Measurements from ENCODE around the gene ATN1.
"Not testable (repeated sequence)": the region's sequence is repeated elsewhere in the genome, so short reads cannot be mapped to it uniquely, and the experiment has no call there.

ATN1 gene, protein sequence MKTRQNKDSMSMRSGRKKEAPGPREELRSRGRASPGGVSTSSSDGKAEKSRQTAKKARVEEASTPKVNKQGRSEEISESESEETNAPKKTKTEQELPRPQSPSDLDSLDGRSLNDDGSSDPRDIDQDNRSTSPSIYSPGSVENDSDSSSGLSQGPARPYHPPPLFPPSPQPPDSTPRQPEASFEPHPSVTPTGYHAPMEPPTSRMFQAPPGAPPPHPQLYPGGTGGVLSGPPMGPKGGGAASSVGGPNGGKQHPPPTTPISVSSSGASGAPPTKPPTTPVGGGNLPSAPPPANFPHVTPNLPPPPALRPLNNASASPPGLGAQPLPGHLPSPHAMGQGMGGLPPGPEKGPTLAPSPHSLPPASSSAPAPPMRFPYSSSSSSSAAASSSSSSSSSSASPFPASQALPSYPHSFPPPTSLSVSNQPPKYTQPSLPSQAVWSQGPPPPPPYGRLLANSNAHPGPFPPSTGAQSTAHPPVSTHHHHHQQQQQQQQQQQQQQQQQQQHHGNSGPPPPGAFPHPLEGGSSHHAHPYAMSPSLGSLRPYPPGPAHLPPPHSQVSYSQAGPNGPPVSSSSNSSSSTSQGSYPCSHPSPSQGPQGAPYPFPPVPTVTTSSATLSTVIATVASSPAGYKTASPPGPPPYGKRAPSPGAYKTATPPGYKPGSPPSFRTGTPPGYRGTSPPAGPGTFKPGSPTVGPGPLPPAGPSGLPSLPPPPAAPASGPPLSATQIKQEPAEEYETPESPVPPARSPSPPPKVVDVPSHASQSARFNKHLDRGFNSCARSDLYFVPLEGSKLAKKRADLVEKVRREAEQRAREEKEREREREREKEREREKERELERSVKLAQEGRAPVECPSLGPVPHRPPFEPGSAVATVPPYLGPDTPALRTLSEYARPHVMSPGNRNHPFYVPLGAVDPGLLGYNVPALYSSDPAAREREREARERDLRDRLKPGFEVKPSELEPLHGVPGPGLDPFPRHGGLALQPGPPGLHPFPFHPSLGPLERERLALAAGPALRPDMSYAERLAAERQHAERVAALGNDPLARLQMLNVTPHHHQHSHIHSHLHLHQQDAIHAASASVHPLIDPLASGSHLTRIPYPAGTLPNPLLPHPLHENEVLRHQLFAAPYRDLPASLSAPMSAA (N-terminal part only)

DNA sequence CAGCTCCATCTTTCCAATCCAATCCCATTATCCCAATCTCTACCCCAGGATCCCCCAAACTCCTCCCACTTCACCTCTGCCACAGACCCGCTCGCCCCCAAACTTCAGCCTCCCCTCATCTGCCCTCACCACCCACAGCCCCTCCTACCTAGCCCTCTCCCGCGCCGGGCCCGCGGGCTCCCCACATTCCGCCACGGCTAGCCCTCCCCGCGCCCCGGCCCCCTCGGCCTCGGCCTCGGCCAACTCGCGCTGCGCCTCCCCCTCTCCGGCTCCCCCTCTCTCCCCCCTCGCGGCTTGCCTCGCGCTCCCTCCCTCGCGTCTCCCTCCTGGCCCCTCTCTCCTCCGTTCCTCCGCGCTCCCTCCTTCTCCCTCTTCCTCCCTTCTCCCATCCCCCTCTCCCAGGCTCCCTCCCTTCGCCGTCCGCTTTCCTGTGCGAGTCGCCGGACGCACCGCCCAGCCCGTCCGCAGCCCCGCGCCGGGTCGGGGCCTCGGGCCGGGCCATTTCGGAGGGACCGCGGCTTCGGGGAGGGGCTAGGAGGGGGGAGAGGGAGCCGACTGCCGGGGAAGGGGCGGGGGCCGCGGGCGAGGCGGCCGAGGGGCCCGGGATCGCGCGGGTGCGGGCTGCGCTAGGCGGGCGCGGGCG lies at the start of gene ATN1:
ATN1 (plus strand) TSS at position 581 of the 643 bp plus-strand sequence. CDS start 6,043 bp downstream, outside the sequence.
- no peak for DNase-seq

DNA sequence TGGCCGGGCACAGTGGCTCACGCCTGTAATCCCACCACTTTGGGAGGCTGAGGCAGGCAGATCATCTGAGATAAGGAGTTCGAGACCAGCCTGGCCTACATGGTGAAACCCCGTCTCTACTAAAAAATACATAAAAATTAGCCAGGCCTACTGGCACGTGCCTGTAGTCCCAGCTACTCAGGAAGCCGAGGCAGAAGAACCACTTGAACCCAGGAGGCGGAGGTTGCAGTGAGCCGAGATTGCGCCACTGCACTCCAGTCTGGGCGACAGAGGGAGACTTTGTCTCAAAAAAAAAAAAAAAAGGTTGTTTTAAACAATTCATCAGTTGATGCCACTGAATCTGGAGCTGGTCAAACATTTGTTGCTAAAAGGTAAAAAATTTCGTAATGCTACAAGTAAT lies 47.9 kb upstream of the ATN1 start:
- DNase-seq = not testable (repeated sequence)

DNA sequence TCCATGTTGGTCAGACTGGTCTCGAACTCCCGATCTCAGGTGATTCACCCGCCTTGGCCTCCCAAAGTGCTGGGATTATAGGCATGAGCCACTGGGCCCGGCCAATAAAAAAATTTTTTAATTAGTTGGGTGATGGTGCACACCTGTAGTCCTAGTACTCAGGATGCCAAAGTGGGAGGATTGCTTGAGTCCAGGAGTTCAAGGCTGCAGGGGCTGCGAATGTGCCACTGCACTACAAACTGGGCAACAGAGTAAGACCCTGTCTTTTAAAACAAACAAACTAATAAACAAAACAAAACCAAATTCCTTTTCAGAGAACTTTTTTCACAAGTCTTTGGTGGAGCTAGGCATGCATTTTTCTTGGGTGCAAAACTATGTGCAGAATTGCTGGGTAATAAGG lies 44.5 kb upstream of the ATN1 start:
- no peak for DNase-seq

DNA sequence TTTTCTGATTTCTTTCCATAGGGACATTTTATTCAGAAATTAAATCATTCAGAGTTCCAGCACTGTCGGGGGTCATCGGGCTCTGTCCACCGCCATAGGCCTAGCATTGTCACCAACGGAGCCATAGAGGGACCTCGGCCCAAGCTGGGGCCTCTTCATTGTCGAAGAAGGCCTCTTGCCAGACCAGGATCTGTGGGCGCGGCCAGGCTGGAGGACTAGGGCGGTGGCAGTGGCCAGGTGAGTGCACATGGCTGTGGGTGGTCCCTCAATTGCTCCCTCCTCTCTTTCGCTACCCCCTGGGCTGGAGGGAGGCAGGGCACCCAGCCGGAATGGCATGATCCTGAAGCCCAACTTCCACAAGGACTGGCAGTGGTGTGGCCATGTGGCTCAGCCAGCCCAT lies 44.1 kb upstream of the ATN1 start:
- no peak for DNase-seq

DNA sequence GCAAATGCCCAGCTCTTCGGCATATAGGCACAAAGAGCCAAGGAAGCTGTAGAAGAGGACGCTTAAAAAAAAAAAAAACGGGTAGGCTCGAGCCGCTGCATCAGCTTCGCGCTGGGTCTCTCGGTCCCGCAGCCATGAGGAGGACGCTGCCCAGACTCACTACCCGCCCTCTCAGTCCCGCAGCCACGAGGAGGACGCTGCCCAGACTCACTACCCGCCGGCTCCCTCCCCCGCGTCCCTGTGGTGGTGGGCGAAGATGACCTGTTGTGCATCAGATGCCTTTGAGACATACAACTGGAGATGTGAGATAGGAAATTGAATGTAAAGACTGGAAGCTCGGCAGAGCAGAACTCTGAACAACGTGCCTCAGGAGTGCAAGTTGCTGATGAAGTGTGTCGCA lies 43.2 kb upstream of the ATN1 start:
- DNase-seq = no peak

DNA sequence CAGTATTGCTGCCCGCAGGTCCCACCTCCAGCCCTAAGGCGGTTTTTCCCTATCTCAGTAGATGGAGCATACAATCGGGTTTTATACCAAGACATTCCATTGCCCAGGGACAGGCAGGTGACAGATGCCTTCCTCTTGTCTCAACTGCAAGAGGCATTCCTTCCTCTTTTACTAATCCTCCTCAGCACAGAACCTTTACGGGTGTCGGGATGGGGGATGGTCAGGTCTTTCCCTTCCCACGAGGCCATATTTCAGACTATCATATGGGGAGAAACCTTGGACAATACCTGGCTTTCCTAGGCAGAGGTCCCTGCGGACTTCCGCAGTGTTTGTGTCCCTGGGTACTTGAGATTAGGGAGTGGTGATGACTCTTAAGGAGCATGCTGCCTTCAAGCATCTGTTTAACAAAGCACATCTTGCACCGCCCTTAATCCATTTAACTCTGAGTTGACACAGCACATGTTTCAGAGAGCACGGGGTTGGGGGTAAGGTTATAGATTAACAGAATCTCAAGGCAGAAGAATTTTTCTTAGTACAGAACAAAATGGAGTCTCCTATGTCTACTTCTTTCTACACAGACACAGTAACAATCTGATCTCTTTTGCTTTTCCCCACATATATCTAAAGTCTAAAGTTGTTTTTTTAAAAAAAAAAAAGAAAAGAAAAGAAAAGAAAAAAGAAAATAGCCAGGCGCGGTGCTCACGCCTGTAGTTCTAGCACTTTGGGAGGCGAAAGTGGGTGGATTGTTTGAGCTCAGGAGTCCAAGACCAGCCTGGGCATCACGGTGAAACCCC lies 41.4 kb upstream of the ATN1 start:
- DNase-seq = not testable (repeated sequence)

DNA sequence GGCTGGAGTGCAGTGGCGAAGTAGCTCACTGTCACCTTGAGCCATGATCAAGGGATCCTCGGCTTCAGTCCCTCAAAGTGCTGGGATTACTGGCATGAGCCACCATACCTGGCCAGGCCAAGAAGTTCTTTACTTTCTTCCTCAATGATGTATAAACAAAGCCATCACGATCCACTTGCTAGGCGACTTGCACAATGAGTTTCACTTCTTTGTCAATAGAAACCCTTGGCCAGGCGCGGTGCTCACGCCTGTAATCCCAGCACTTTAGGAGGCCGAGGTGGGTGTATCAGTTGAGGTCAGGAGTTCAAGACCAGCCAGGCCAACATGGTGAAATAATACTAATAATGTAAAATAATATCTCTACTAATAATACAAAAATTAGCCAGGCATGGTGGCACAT lies 40.3 kb upstream of the ATN1 start:
- DNase-seq = no peak

DNA sequence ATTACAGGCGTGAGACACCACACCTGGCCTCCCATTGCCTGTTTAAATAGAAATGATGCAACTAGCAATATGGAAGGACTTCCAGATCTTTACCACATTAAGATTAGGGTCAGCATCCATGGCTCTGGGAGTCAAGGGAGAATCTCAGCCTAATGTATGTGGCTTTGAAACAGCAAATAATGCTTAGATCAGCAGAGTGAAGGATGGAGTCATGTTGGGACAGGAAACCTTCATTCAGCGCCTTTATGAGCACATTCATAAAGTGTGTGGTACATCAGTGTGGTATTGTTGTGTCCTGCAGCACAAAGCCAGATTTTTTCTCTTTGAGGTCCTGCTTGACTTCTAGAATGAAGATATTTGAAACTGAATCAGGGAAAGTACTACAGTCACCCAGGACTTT lies 39.4 kb upstream of the ATN1 start:
- no peak for DNase-seq

DNA sequence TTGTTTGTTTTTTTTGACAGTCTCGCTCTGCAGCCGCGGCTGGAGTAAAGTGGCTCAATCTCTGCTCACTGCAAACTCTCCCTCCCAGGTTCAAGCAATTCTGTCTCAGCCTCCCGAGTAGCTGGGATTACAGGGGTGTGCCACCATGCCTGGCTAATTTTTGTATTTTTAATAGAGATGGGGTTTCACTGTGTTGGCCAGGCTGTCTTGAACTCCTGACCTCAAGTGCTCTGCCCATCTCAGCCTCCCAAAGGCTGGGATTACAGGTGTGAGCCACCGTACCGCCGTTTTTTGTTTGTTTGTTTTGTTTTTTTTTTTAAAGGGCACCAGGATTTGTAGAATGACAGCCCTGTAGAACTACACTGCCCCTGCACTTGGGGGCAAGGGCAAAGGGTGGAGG lies 39.0 kb upstream of the ATN1 start:
- not testable (repeated sequence) for DNase-seq

DNA sequence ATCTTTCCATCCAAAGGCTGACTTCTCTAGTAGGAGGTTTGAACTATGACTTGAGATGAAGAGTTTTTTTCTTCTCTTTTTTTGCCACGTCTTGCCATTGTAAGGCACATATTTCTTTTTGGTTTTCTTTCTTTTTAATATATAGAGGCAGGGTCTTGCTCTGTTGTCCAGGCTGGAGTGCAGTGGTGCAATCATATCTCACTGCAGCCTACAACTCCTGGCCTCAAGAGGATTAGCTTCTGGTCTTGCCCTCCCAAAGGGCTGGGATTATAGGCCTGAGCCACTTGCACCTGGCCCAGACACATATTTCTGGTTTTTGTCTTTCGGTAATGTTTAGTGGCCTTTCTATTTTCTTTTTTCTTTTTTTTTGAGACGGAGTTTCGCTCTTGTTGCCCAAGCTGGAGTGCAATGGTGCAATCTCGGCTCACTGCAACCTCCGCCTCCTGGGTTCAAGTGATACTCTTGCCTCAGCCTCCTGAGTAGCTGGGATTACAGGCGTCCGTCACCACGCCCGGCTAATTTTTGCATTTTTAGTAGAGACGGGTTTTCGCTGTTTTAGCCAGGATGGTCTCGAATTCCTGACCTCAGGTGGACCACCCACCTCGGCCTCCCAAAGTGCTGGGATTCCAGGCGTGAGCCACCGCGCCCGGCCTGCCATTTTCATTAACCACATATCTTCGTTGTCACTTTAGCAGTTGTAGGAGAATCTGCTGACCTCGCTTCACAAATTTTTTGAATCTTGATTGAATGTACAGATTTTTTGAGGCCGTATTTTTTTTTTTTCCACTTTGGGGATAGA lies 37.8 kb upstream of the ATN1 start:
- not testable (repeated sequence) for DNase-seq

DNA sequence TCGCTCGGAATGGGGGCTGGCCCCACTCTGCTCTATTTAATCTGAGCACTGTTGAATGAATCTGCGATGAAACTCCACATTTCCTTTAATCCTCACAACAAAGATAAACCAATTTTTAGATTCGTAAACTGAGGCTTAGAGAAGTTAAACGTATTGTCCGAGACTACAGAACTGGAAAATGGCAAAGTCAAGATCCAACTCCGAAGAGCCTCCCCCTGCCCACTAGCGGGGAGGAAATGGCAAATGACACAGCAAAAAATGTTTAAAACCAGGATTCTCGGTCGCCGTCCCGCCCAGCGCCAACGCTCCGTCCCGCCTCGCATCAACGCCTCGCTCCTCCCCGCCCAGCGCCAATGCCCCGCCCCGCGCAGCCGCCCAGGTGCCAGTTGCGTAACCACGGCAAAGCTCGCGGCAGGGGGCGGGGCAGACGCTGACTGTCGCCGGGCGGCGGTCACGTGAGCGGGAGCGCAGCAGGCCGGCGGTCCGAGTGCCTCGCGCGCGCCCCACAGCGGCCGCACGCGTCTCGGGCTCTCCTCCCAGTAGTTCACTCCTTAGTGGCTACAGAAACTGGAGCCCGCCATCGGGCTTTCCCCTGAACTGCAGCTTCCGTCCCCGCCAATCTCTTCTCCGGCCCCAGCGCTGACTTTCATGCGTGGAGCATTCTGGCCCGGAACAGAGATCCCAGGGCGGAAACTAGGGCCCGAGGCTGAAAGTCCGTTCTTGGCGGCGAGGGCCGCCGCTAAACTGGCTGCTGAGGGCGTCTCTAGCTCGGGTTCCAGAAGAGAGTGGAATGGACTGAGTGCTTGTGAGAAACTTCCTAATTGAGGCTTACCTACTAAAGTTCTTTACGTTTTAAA lies 36.7 kb upstream of the ATN1 start:
- DNase-seq = peak; percentile 97

DNA sequence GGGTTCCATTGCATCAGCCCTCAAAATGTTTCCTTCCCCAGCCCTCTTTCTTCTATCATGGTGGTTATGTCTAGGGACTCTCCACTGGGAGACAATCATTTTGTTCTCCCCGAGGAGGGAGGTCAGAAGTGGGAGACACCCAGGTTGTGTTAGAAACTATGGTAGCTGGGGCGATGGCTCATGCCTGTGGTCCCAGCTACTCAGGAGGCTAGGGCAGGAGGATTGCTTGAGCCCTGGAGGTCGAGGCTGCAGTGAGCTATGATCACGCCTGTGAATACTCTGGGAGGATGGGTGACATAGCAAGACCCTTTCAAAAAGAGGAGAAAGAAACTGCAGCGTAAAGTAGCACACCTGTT lies 36.1 kb upstream of the ATN1 start:
- no peak for DNase-seq

DNA sequence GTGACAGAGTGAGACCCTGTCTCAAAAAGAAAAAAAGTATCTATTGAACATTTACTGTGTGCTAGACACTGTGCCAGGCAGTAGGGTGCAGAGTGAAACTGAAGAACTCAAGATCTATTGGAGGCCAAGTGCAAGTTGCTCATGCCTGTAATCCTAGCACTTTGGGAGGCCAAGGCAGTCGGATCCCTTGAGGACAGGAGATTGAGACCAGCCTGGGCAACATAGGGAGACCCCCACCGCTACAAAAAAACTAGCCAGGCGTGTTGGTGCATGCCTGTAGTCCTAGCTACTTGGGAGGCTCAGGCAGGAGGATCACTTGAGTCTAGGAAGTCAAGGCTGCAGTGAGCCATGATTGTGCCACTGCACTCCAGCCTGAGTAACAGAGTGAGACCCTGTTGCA lies 35.1 kb upstream of the ATN1 start:
- not testable (repeated sequence) for DNase-seq

DNA sequence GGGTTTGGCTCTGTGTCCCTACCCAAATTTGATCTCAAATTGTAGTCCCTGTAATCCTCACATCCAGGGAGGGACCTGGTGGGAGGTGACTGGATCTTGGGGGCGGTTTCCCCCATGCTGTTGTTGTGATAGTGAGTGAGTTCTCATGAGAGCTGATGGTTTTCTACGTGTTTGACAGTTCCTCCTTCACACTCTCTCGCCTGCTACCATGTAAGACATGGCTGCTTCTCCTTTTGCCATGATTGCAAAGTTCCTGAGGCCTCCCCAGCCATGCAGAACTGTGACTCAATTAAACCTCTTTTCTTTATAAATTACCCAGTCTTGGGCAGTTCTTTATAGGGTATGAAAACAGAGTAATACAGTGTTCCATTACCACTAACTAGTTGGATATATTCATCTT lies 33.4 kb upstream of the ATN1 start:
- no peak for DNase-seq

DNA sequence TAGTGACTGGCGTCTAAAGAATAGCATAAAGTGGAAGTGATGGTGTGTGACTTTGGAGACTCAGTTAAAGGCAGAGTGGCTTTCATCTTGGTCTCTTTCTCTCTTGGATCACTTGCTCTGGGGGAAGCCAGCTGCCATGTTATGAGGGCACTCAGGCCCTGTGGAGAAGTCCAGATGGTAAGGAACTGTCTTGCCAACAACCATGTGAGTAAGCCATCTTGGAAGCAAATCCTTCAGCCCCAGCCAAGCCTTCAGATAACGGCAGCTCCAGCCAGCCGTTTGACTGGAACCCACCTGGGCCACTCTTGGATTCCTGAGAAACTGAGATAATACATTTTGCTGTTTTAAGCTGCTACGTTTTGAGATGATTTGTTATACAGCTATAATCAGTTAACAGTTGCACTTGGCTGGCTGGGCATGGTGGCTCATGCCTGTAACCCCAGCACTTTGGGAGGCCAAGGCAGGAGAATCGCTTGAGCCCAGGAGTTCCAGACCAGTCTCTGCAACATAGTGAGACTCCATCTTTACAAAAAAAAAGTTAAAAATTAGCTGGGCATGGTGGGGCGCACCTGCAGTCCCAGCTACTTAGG lies 30.8 kb upstream of the ATN1 start:
- DNase-seq = no peak

DNA sequence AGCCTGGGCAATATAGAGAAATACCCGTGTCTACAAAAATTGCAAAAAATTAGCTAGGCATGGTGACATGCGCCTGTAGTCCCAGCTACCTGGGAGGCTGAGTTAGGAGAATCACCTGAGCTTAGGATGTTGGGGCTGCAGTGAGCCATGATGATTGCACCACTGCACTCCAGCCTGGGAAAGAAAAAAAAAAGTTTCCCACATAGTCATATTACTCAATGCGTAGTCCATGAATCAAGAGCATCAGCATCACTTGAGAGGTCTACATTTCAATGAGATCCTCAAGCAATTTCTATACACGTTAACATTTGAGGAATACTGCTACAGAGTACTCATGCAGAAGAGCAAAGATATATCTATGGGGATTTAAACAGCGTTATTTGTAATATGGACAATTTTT lies 28.3 kb upstream of the ATN1 start:
- DNase-seq = no peak

DNA sequence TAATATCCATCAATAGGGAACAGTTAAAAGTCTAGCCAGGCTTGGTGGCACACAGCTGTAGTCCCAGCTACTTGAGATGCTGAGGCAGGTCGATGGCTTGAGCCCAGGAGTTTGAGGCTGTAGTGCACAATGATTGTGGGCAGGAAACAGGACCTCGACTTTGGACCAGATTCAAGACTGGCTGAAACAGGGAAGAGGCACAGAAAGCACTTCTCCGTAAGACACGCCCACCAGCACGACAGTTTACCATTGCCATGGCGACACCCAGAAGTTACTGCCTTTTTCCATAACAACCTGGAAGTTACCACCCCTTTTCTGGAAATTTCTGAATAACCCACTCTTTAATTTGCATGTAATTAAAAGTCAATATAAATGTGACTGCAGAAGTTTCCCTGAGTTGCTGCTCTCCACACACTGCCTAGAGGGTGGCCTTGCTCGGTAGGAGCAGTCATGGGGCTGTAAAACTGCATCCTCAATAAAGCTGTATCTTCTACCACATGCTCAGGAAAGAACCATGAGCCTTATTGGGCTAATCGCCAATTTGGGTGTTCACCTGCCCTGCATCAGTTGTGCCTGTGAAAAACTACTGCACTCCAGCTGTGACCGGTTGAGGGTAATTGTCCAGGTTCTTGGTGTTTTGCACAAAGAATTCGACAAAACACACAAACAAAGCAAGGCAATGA lies 27.8 kb upstream of the ATN1 start:
- no peak for DNase-seq

DNA sequence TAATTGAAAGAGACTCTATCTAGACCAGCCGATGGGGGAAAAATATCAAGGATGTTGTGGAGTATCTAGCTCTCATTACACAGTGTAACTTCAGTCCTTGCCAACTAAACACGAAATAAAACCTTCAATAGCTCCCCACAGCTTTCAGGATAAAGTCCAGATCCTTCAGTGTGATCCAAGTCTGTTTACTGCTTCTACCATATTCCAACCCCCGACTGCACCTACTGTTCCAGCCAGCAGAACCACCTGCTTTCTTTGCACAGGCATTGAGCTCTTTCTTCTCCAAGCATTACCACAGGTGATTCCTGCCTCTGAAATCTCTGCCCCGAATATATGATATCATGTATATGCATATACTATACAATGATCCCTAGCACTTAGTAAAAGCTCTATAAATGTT lies 25.3 kb upstream of the ATN1 start:
- DNase-seq = no peak

DNA sequence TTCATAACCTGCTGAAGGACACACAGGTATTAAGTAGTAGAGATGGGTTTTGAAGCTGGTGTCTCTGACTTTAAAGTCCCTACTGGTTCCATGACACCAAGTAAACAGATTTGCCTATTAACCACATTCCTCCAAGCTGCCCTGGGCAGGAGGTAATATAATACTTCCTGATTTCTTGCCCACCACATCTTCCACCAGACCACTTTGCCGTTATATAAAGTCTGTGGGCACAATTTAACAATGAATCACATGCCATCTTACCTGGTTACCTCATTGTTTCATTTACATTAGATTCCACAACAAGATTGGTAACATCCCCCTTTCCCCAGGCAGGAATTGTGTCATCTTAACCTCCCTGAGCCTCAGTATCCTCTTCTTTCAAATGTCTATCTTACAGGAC lies 24.0 kb upstream of the ATN1 start:
- no peak for DNase-seq

Measured in activated T-cell treated with anti-CD3 and anti-CD28 coated beads for 4 hours (primary cell).